RWPE2 (cell line): ENCODE measurements around the gene CRB2.

ENCODE experiments used
- ATAC-seq: fragments of 200-7000 bp; cut with Tn5 transposase; 3 replicates; pipeline ENCODE4 v1.9.1; 2021; ENCODE audit warnings: low read depth
- DNase-seq: peaks from one replicate; pipeline ENCODE4 v3.0.0-alpha.2; 2020; ENCODE audit warnings: low spot score
- H3K27ac ChIP-seq: fragments of 450-650 bp; 2 replicates; pipeline ENCODE4 v1.5.1; 2017; ENCODE audit warnings: mild to moderate bottlenecking; ENCODE audit not compliant: poor library complexity, severe bottlenecking
- H3K27me3 ChIP-seq: fragments of 250-450 bp; sonication (Bioruptor Pico); 2 replicates; pipeline ENCODE4 v1.5.1; 2021; ENCODE audit warnings: mild to moderate bottlenecking, moderate library complexity; ENCODE audit not compliant: insufficient read depth, poor library complexity, severe bottlenecking
- H3K36me3 ChIP-seq: fragments of 250-450 bp; sonication (Bioruptor Pico); 2 replicates; pipeline ENCODE4 v1.5.1; 2020; ENCODE audit warnings: low read depth, mild to moderate bottlenecking, moderate library complexity
- H3K4me1 ChIP-seq: fragments of 250-450 bp; sonication (Bioruptor Pico); 2 replicates; pipeline ENCODE4 v1.5.1; 2021; ENCODE audit warnings: mild to moderate bottlenecking, moderate library complexity; ENCODE audit not compliant: insufficient read depth, poor library complexity, severe bottlenecking
- H3K4me3 ChIP-seq: fragments of 250-450 bp; sonication (Bioruptor Pico); 2 replicates; pipeline ENCODE4 v1.5.1; 2021; ENCODE audit warnings: mild to moderate bottlenecking, moderate library complexity; ENCODE audit not compliant: severe bottlenecking
- H3K9me3 ChIP-seq: fragments of 250-450 bp; sonication (Bioruptor Pico); 2 replicates; pipeline ENCODE4 v1.5.1; 2021; ENCODE audit warnings: mild to moderate bottlenecking, moderate library complexity; ENCODE audit not compliant: severe bottlenecking
- CTCF ChIP-seq: fragments of 450-650 bp; IDR thresholded peaks from one replicate; pipeline ENCODE4 v1.5.1; 2017; ENCODE audit warnings: mild to moderate bottlenecking, moderate library complexity; ENCODE audit not compliant: poor library complexity, severe bottlenecking

CRB2 gene

GRCh38 chr9:123359106-123359505 lies 3.1 kb downstream of the CRB2 start:
- no peak overlapping the region for H3K27ac ChIP-seq
- H3K4me1 ChIP-seq: no peaks in the 10 kb centered on the region
- no peaks in the 10 kb centered on the region for H3K36me3 ChIP-seq
- DNase-seq (no peak), ATAC-seq (no peak)
- no peak for TF ChIP-seq CTCF
- H3K27me3 ChIP-seq: no peaks in the 10 kb centered on the region
- no peaks in the 10 kb centered on the region for H3K9me3 ChIP-seq
- H3K4me3 ChIP-seq: no peak overlapping the region

- ATAC-seq: no peak
- no peak for DNase-seq
These were observed 3.5 kb downstream of the CRB2 start for GRCh38 chr9:123359546-123359945.

GRCh38 chr9:123360161-123361085 lies 4.4 kb downstream of the CRB2 start:
- no peak overlapping the region for H3K4me3 ChIP-seq

More at GRCh38 chr9:123359546-123359945, 3.5 kb downstream of the CRB2 start:
- Histone ChIP-seq H3K9me3 (no peaks in the 10 kb centered on the region), H3K4me3 (no peak overlapping the region), H3K4me1 (no peaks in the 10 kb centered on the region), H3K36me3 (no peaks in the 10 kb centered on the region), H3K27me3 (no peaks in the 10 kb centered on the region), H3K27ac (no peak overlapping the region)
- TF ChIP-seq CTCF: no peak

GRCh38 chr9:123361086-123361730 lies 5.2 kb downstream of the CRB2 start:
- no peaks in the 10 kb centered on the region for H3K9me3 ChIP-seq
- no peaks in the 10 kb centered on the region for H3K36me3 ChIP-seq
- DNase-seq (no peak), ATAC-seq (no peak)
- H3K4me1 ChIP-seq: no peaks in the 10 kb centered on the region
- H3K27me3 ChIP-seq: no peaks in the 10 kb centered on the region
- TF ChIP-seq CTCF: no peak
- no peak overlapping the region for H3K27ac ChIP-seq
- no peak overlapping the region for H3K4me3 ChIP-seq

More at GRCh38 chr9:123360161-123361085, 4.4 kb downstream of the CRB2 start:
- Histone ChIP-seq H3K36me3 (no peaks in the 10 kb centered on the region), H3K9me3 (no peaks in the 10 kb centered on the region), H3K4me1 (no peaks in the 10 kb centered on the region), H3K27ac (no peak overlapping the region), H3K27me3 (no peaks in the 10 kb centered on the region)
- ATAC-seq: no peak
- no peak for TF ChIP-seq CTCF
- no peak for DNase-seq
